Coronary artery (tissue), 2 donors: Measurements from ENCODE around the gene KCNMB2.

Experiments
- DNase-seq: peaks from one replicate; pipeline ENCODE4 v3.0.0-alpha.2; 2017; ENCODE audit warnings: low spot score
- H3K27ac ChIP-seq, 2 donors: fragments of 200-600 bp; sonication (generic); one replicate each; pipeline ENCODE4 v1.5.1; 2016 to 2019
- H3K4me3 ChIP-seq: fragments of 200-600 bp; sonication (generic); 2 replicates; pipeline ENCODE4 v1.5.1; 2016; ENCODE audit warnings: mild to moderate bottlenecking, moderate library complexity
- TF ChIP-seq, protein P1 (sequence below): fragments of 200-600 bp; sonication (generic); IDR thresholded peaks from one replicate; pipeline ENCODE4 v1.5.1; 2019; ENCODE audit warnings: antibody characterized with exemption

KCNMB2 gene

DNA sequence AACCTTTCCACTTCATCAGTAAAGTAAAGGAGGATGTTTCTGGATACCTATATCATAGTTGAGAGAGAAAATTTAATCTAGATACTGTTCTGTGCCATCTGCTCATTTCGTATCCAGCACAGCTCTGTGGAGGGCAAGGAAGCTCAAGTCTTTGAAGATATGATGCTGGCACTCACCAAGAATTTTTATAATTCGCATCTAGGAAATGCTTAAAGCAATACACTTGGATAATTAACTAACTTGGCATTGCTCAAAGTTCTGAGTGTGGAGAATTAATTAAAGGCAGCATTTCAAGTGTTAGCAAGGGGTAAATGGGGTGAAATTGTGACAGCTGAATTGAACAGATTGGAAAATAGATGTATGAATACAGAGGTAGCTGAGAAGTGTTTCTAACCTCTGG, 213.2 kb downstream of the KCNMB2 start:
- no peak overlapping the region for H3K27ac ChIP-seq
- TF ChIP-seq, protein P1, sequence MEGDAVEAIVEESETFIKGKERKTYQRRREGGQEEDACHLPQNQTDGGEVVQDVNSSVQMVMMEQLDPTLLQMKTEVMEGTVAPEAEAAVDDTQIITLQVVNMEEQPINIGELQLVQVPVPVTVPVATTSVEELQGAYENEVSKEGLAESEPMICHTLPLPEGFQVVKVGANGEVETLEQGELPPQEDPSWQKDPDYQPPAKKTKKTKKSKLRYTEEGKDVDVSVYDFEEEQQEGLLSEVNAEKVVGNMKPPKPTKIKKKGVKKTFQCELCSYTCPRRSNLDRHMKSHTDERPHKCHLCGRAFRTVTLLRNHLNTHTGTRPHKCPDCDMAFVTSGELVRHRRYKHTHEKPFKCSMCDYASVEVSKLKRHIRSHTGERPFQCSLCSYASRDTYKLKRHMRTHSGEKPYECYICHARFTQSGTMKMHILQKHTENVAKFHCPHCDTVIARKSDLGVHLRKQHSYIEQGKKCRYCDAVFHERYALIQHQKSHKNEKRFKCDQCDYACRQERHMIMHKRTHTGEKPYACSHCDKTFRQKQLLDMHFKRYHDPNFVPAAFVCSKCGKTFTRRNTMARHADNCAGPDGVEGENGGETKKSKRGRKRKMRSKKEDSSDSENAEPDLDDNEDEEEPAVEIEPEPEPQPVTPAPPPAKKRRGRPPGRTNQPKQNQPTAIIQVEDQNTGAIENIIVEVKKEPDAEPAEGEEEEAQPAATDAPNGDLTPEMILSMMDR = no peak
- H3K4me3 ChIP-seq = no peak overlapping the region
- DNase-seq = no peak

DNA sequence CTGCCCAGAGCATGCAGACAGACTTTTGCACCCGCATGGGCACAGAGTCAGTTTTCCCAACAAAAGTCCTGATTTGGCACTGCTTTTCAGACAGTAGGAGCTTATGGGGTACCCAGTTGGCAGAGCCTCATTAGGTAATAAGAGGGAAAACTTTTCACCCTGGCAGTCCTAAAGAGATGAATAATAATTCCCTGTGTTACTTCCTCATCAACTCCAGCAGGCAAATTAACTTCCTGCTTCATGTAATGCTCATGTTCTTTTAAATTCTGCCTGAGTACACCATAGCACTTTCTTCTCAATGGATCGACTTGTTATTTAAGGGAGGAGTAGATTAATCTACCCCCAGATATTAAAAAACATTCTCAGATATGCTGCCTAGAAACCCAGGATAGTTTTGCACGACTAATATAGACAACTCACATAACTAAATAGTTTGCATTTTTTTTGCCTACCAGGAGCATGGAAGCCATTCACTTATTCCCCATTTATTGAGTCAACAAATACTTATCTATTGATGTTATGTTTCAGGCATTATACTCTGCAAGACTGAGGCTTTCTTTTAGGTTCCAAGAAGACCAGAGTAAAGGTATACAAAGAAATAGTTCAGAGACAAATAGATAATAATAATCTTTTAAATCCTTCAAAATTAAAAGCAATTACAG, 214.5 kb downstream of the KCNMB2 start:
- Histone ChIP-seq H3K4me3 (no peak overlapping the region), H3K27ac (no peak overlapping the region)
- DNase-seq = no peak
- TF ChIP-seq, protein P1 = no peak

DNA sequence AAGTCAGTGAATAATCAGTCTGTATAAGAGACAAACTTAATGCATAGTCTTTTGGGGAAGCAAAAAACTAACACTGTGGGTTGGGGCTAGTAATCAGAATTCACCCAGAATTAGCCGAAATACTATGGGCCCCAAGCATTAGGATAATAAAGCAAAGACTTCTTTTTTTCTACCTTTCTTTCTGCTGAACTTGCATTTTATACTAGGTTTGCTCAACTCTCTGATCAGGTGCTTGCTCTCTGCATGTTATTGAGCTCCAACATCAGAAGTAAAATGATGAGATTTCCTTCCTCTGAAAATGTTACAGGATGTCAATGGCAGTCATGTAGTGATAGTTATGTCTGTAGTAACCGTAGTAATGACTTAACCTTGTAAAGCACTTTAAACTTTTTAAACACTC, 216.6 kb downstream of the KCNMB2 start:
- TF ChIP-seq, protein P1 = no peak
- no peak overlapping the region for H3K4me3 ChIP-seq

DNA sequence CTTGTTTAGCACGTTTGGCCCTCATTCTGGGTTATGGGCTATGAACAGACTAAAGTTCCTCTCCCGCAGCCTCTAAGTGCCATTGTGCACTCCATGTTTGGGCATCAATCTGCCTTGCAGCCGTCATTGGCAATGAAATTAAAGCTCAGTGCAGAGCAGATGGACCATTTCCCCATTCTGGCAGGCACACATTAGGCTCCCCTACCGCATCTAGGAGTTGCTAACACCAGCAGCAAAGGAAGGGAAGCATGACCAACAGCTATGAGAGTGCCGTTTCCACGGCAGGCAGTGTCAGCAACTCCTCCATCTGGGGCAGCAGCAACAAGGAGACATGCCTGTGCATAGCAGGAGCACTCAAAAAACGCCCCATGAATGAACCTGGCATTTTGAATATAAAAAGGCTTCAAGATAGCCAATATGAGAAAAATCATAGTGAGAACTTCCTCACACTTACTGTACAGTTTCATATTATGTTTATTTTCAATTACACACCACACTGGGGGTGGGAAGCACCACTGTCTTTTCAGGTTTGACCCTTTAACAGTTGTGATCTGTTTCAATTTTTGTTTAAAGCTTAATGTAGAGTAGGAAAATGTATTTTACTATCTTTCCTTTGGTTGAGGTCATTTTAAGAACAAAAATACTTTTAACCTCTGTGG, 218.7 kb downstream of the KCNMB2 start:
- TF ChIP-seq, protein P1 = no peak
- no peak for DNase-seq
- H3K4me3 ChIP-seq = no peak overlapping the region
- no peak overlapping the region for H3K27ac ChIP-seq

More for the DNA sequence above, 216.6 kb downstream of the KCNMB2 start:
- H3K27ac ChIP-seq = no peak overlapping the region
- no peak for DNase-seq

DNA sequence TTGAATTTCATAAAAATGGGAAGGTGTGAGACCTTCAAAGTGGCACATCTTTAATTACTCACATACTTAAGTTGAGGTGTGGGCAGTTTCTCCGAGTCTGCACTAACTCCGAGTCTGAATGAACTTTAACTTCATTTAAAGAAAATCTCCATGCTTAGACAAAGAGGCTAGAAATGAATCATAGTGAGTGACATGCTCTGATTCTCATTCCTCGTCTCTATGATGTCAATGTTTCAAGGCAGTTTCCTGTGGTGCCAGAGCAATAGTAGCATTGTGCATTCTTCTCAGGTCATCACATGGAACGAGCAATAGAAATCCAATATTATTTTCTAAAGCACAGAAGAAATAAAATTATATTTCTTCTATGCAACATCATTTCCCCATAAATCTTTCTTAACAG, 224.8 kb downstream of the KCNMB2 start:
- Histone ChIP-seq H3K4me3 (no peak overlapping the region), H3K27ac (no peak overlapping the region)
- DNase-seq = no peak
- TF ChIP-seq, protein P1 = no peak

DNA sequence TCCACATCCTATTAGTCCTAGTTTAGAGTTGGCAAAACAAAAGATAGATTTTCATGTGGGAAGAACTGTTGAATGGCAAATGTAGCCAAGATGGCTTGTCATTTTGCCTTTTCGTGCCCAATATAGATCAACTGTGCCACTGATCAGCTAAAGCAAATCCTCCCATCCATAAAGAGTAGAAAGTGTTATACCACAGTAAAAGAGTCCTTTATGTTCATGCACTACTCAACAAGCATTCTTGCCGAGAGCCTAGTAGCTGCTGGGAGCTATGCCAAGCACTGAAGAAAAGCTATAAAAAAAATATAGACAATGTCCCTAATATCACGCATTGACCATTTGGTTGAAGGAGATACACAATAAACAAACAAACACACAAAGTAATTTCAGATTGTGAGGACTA, 225.2 kb downstream of the KCNMB2 start:
- TF ChIP-seq, protein P1 = no peak

DNA sequence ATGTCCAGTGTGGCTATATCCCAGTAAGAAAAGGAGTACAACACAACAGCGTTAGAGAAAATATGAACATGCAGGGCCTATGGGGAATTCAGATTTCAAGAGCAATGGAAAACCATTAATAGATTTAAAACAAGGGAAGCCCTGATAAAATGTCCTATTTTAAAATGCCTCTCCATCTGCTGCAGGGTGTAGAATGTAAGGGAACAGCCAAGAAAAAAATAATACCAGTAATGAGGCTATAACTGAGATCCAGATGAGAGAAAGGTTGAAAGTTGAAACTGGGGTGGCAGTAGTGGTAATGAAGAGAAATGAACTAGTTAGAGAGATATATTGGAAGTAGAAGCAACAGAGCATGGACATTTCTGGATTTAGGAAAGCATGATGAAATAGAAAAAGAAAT, 226.1 kb downstream of the KCNMB2 start:
- no peak for DNase-seq
- no peak overlapping the region for H3K27ac ChIP-seq

More for the DNA sequence above, 225.2 kb downstream of the KCNMB2 start:
- H3K27ac ChIP-seq = no peak overlapping the region
- no peak for DNase-seq
- H3K4me3 ChIP-seq = no peak overlapping the region

More for the DNA sequence above, 226.1 kb downstream of the KCNMB2 start:
- TF ChIP-seq, protein P1 = no peak
- no peak overlapping the region for H3K4me3 ChIP-seq
